WTC11 (cell line): ENCODE data around the gene NFIA. TPM values are rescaled to one million over a fixed set of nuclear protein-coding genes. Genes with fewer than 3 reads are reported as not detected.

Source experiments
- ATAC-seq: fragments of 200-7000 bp; cut with Tn5 transposase; 2 replicates; pipeline ENCODE4 v1.10.0; 2021; ENCODE audit warnings: mild to moderate bottlenecking, moderate library complexity
- CTCF ChIA-PET: fragments of 300-600 bp; sonication (Branson Sonifier 250); formaldehyde crosslinking; loops from one replicate; lab custom pipeline; 2021; ENCODE audit warnings: antibody characterized with exemption; lab: Charles Lee
- POLR2A ChIA-PET: fragments of 350-600 bp; sonication (Branson Sonifier 250); formaldehyde crosslinking; loops from one replicate; lab custom pipeline; 2021; ENCODE audit warnings: antibody characterized with exemption; lab: Charles Lee
- DNase-seq: peaks from one replicate; pipeline ENCODE4 v3.0.0; 2021; ENCODE audit warnings: low spot score
- H3K27ac Mint-ChIP-seq: 2 replicates; pipeline ENCODE4 v1.8.0; 2021; ENCODE audit warnings: mixed read lengths
- H3K27me3 Mint-ChIP-seq: 2 replicates; pipeline ENCODE4 v1.8.0; 2021; ENCODE audit warnings: low read depth, mild to moderate bottlenecking, moderate library complexity, mixed read lengths
- H3K36me3 Mint-ChIP-seq: 2 replicates; pipeline ENCODE4 v1.8.0; 2021; ENCODE audit warnings: mixed read lengths
- H3K4me1 Mint-ChIP-seq: 2 replicates; pipeline ENCODE4 v1.8.0; 2022; ENCODE audit warnings: mixed read lengths
- H3K4me3 Mint-ChIP-seq: 2 replicates; pipeline ENCODE4 v1.8.0; 2021; ENCODE audit warnings: mild to moderate bottlenecking, moderate library complexity, mixed read lengths
- H3K9me3 Mint-ChIP-seq: 2 replicates; pipeline ENCODE4 v1.8.0; 2021; ENCODE audit warnings: mixed read lengths
- CBFB ChIP-seq: sonication (generic); formaldehyde crosslinking; IDR thresholded peaks from 2 replicates; pipeline ENCODE4 v1.8.1; 2022; ENCODE audit warnings: mild to moderate bottlenecking, low read depth, missing genetic modification reagents
- ESRRA ChIP-seq: sonication (generic); formaldehyde crosslinking; IDR thresholded peaks from 2 replicates; pipeline ENCODE4 v1.8.1; 2022; ENCODE audit warnings: mild to moderate bottlenecking, missing genetic modification reagents, borderline replicate concordance
- ETV6 ChIP-seq: sonication (generic); formaldehyde crosslinking; IDR thresholded peaks from 2 replicates; pipeline ENCODE4 v1.8.1; 2022; ENCODE audit warnings: mild to moderate bottlenecking, missing genetic modification reagents
- GRHL2 ChIP-seq: fragments of 250-450 bp; sonication (Bioruptor Pico); IDR thresholded peaks from 2 replicates; pipeline ENCODE4 v1.8.0; 2022; ENCODE audit warnings: mild to moderate bottlenecking, moderate library complexity; ENCODE audit not compliant: insufficient replicate concordance, severe bottlenecking
- NFYB ChIP-seq: sonication (generic); formaldehyde crosslinking; conservative IDR thresholded peaks from 2 replicates; pipeline ENCODE4 v1.8.0; 2022; ENCODE audit warnings: low read depth, missing genetic modification reagents
- NR1H2 ChIP-seq: sonication (generic); formaldehyde crosslinking; IDR thresholded peaks from 2 replicates; pipeline ENCODE4 v1.9.0; 2021; ENCODE audit warnings: mild to moderate bottlenecking, moderate library complexity, missing genetic modification reagents
- NR3C1 ChIP-seq: sonication (generic); formaldehyde crosslinking; conservative IDR thresholded peaks from 2 replicates; pipeline ENCODE4 v1.8.1; 2023; ENCODE audit warnings: low read depth, mild to moderate bottlenecking, missing genetic modification reagents
- PRRX2 ChIP-seq: fragments of 250-450 bp; sonication (Bioruptor Pico); IDR thresholded peaks from 2 replicates; pipeline ENCODE4 v1.8.0; 2021; ENCODE audit warnings: mild to moderate bottlenecking
- TEAD1 ChIP-seq: sonication (generic); formaldehyde crosslinking; IDR thresholded peaks from 2 replicates; pipeline ENCODE4 v1.8.0; 2022; ENCODE audit warnings: mild to moderate bottlenecking, missing genetic modification reagents
- ZBTB21 ChIP-seq: sonication (generic); formaldehyde crosslinking; IDR thresholded peaks from 2 replicates; pipeline ENCODE4 v1.8.1; 2023; ENCODE audit warnings: mild to moderate bottlenecking, missing genetic modification reagents, borderline replicate concordance
- ZNF317 ChIP-seq: sonication (generic); formaldehyde crosslinking; IDR thresholded peaks from 2 replicates; pipeline ENCODE4 v1.8.1; 2023; ENCODE audit warnings: low read depth, mild to moderate bottlenecking, moderate library complexity, missing genetic modification reagents, borderline replicate concordance
- ZNF423 ChIP-seq: fragments of 250-450 bp; sonication (Bioruptor Pico); IDR thresholded peaks from 2 replicates; pipeline ENCODE4 v2.1.2; 2022; ENCODE audit warnings: mild to moderate bottlenecking, moderate library complexity
- total RNA-seq: library from RNA; stranded (reverse); gene quantifications from 3 replicates; pipeline ENCODE4 v1.2.3, GENCODE V29; 2021
- TF ChIP-seq, protein P1 (sequence below): sonication (generic); formaldehyde crosslinking; IDR thresholded peaks from 2 replicates; pipeline ENCODE4 v1.8.1; 2022; ENCODE audit warnings: mild to moderate bottlenecking, missing genetic modification reagents, moderate library complexity, borderline replicate concordance
- TF ChIP-seq, protein P2 (sequence below): sonication (generic); formaldehyde crosslinking; IDR thresholded peaks from 2 replicates; pipeline ENCODE4 v1.8.1; 2022; ENCODE audit warnings: missing genetic modification reagents, borderline replicate concordance
- TF ChIP-seq, protein P3 (sequence below): sonication (generic); formaldehyde crosslinking; IDR thresholded peaks from 2 replicates; pipeline ENCODE4 v1.8.1; 2023; ENCODE audit warnings: mild to moderate bottlenecking, missing genetic modification reagents, borderline replicate concordance
- TF ChIP-seq, protein P4 (sequence below): sonication (generic); formaldehyde crosslinking; IDR thresholded peaks from 2 replicates; pipeline ENCODE4 v1.8.0; 2022; ENCODE audit warnings: mild to moderate bottlenecking, missing genetic modification reagents
- TF ChIP-seq, protein P5 (sequence below): fragments of 200-600 bp; IDR thresholded peaks from 2 replicates; pipeline ENCODE4 v1.8.0; 2022; ENCODE audit warnings: antibody characterized with exemption
- TF ChIP-seq, protein P6 (sequence below): sonication (generic); formaldehyde crosslinking; conservative IDR thresholded peaks from 2 replicates; pipeline ENCODE4 v1.8.1; 2022; ENCODE audit warnings: mild to moderate bottlenecking, missing genetic modification reagents
- TF ChIP-seq, protein P7 (sequence below): sonication (generic); formaldehyde crosslinking; IDR thresholded peaks from 2 replicates; pipeline ENCODE4 v1.8.1; 2022; ENCODE audit warnings: low read depth, mild to moderate bottlenecking, moderate library complexity, missing genetic modification reagents, borderline replicate concordance
- TF ChIP-seq, protein P8 (sequence below): sonication (generic); formaldehyde crosslinking; IDR thresholded peaks from 2 replicates; pipeline ENCODE4 v1.8.0; 2023; ENCODE audit warnings: missing genetic modification reagents
- TF ChIP-seq, protein P9 (sequence below): sonication (generic); formaldehyde crosslinking; IDR thresholded peaks from 2 replicates; pipeline ENCODE4 v1.8.1; 2022; ENCODE audit warnings: mild to moderate bottlenecking, moderate library complexity, missing genetic modification reagents

NFIA gene
- total RNA-seq, 1 experiment from 2014 or later = 16.7 TPM

DNA sequence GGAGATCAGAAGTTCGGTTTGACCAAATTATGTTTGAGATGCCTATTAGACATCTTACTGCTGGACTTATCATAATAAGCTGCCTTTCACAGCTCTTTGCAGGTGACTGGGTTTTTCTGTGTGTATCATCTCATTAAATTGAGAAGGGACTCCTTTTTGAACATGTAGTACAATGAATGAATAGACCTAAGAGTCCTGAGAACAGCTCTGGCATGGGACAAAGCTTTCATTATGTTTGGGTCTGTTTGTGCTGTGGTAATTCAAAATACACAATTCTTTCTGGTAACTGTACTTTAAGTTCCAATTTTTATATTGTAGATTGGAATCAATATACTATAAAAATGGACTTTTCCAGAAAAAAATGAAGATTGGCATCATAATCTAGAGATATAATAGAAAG, 330.2 kb downstream of the NFIA start:
- no peak for DNase-seq
- ATAC-seq = no peak
- no peaks in the 10 kb centered on the region for H3K27me3 Mint-ChIP-seq
- CTCF ChIA-PET = interaction anchor here (1.0 kb wide), 1 partner anchor 75 kb away, joined by 3 read pairs; no protein-coding TSS in a partner anchor
- no peaks in the 10 kb centered on the region for H3K4me1 Mint-ChIP-seq
- no peaks in the 10 kb centered on the region for H3K9me3 Mint-ChIP-seq
- H3K27ac Mint-ChIP-seq = no peak overlapping the region
- POLR2A ChIA-PET = interaction anchor here (0.5 kb wide), 1 partner anchor 11 kb away, joined by 4 read pairs; no protein-coding TSS in a partner anchor
- TF ChIP-seq, protein P1, sequence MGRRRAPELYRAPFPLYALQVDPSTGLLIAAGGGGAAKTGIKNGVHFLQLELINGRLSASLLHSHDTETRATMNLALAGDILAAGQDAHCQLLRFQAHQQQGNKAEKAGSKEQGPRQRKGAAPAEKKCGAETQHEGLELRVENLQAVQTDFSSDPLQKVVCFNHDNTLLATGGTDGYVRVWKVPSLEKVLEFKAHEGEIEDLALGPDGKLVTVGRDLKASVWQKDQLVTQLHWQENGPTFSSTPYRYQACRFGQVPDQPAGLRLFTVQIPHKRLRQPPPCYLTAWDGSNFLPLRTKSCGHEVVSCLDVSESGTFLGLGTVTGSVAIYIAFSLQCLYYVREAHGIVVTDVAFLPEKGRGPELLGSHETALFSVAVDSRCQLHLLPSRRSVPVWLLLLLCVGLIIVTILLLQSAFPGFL = no peak
- TF ChIP-seq CBFB (CRISPR knock-in tag) (no peak), ZNF317 (no peak), ZNF423 (no peak), NFYB (no peak), ZBTB21 (CRISPR knock-in tag) (no peak), TEAD1 (no peak)
- TF ChIP-seq, protein P2, sequence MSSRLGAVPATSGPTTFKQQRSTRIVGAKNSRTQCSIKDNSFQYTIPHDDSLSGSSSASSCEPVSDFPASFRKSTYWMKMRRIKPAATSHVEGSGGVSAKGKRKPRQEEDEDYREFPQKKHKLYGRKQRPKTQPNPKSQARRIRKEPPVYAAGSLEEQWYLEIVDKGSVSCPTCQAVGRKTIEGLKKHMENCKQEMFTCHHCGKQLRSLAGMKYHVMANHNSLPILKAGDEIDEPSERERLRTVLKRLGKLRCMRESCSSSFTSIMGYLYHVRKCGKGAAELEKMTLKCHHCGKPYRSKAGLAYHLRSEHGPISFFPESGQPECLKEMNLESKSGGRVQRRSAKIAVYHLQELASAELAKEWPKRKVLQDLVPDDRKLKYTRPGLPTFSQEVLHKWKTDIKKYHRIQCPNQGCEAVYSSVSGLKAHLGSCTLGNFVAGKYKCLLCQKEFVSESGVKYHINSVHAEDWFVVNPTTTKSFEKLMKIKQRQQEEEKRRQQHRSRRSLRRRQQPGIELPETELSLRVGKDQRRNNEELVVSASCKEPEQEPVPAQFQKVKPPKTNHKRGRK (CRISPR knock-in tag) = no peak
- TF ChIP-seq, protein P3, sequence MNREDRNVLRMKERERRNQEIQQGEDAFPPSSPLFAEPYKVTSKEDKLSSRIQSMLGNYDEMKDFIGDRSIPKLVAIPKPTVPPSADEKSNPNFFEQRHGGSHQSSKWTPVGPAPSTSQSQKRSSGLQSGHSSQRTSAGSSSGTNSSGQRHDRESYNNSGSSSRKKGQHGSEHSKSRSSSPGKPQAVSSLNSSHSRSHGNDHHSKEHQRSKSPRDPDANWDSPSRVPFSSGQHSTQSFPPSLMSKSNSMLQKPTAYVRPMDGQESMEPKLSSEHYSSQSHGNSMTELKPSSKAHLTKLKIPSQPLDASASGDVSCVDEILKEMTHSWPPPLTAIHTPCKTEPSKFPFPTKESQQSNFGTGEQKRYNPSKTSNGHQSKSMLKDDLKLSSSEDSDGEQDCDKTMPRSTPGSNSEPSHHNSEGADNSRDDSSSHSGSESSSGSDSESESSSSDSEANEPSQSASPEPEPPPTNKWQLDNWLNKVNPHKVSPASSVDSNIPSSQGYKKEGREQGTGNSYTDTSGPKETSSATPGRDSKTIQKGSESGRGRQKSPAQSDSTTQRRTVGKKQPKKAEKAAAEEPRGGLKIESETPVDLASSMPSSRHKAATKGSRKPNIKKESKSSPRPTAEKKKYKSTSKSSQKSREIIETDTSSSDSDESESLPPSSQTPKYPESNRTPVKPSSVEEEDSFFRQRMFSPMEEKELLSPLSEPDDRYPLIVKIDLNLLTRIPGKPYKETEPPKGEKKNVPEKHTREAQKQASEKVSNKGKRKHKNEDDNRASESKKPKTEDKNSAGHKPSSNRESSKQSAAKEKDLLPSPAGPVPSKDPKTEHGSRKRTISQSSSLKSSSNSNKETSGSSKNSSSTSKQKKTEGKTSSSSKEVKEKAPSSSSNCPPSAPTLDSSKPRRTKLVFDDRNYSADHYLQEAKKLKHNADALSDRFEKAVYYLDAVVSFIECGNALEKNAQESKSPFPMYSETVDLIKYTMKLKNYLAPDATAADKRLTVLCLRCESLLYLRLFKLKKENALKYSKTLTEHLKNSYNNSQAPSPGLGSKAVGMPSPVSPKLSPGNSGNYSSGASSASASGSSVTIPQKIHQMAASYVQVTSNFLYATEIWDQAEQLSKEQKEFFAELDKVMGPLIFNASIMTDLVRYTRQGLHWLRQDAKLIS (CRISPR knock-in tag) = no peak
- TF ChIP-seq, protein P4, sequence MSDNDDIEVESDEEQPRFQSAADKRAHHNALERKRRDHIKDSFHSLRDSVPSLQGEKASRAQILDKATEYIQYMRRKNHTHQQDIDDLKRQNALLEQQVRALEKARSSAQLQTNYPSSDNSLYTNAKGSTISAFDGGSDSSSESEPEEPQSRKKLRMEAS (CRISPR knock-in tag) = no peak
- TF ChIP-seq, protein P5, sequence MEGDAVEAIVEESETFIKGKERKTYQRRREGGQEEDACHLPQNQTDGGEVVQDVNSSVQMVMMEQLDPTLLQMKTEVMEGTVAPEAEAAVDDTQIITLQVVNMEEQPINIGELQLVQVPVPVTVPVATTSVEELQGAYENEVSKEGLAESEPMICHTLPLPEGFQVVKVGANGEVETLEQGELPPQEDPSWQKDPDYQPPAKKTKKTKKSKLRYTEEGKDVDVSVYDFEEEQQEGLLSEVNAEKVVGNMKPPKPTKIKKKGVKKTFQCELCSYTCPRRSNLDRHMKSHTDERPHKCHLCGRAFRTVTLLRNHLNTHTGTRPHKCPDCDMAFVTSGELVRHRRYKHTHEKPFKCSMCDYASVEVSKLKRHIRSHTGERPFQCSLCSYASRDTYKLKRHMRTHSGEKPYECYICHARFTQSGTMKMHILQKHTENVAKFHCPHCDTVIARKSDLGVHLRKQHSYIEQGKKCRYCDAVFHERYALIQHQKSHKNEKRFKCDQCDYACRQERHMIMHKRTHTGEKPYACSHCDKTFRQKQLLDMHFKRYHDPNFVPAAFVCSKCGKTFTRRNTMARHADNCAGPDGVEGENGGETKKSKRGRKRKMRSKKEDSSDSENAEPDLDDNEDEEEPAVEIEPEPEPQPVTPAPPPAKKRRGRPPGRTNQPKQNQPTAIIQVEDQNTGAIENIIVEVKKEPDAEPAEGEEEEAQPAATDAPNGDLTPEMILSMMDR = no peak
- no peaks in the 10 kb centered on the region for H3K36me3 Mint-ChIP-seq
- no peak overlapping the region for H3K4me3 Mint-ChIP-seq

DNA sequence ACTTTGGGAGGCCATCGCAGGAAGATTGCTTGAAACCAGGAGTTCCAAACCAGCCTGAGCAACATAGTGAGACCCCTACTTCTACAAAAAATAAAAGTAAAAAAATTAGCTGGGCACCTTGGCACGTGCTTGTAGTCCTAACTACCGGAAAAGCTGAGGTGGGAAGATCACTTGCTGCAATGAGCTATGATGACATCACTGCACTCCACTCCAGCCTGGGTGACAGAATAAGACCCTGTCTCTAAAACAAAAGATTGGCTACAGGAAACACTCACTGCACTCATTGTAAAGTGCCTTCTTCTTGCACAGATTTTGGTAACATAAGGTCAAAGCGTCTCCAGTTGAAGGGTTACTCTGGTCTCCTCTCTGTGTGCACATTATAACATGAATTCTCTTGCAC, 336.8 kb downstream of the NFIA start:
- CTCF ChIA-PET = interaction anchor here (0.6 kb wide), 1 partner anchor 432 kb away, joined by 6 read pairs; no protein-coding TSS in a partner anchor
- no peaks in the 10 kb centered on the region for H3K36me3 Mint-ChIP-seq
- DNase-seq = no peak
- no peak overlapping the region for H3K4me3 Mint-ChIP-seq
- H3K4me1 Mint-ChIP-seq = peaks cover 23% of the 10 kb centered on the region
- no peak for ATAC-seq
- no peak overlapping the region for H3K27ac Mint-ChIP-seq
- no peaks in the 10 kb centered on the region for H3K9me3 Mint-ChIP-seq
- POLR2A ChIA-PET = no interaction called here
- no peaks in the 10 kb centered on the region for H3K27me3 Mint-ChIP-seq
- TF ChIP-seq NR1H2 (CRISPR knock-in tag) (no peak), GRHL2 (CRISPR knock-in tag) (no peak), PRRX2 (CRISPR knock-in tag) (no peak), ESRRA (CRISPR knock-in tag) (no peak), NR3C1 (CRISPR knock-in tag) (no peak), ETV6 (no peak)
- TF ChIP-seq, protein P5 = no peak
- TF ChIP-seq, protein P6, sequence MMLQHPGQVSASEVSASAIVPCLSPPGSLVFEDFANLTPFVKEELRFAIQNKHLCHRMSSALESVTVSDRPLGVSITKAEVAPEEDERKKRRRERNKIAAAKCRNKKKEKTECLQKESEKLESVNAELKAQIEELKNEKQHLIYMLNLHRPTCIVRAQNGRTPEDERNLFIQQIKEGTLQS (CRISPR knock-in tag) = no peak
- TF ChIP-seq, protein P7, sequence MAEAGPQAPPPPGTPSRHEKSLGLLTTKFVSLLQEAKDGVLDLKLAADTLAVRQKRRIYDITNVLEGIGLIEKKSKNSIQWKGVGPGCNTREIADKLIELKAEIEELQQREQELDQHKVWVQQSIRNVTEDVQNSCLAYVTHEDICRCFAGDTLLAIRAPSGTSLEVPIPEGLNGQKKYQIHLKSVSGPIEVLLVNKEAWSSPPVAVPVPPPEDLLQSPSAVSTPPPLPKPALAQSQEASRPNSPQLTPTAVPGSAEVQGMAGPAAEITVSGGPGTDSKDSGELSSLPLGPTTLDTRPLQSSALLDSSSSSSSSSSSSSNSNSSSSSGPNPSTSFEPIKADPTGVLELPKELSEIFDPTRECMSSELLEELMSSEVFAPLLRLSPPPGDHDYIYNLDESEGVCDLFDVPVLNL (CRISPR knock-in tag) = no peak
- TF ChIP-seq, protein P8, sequence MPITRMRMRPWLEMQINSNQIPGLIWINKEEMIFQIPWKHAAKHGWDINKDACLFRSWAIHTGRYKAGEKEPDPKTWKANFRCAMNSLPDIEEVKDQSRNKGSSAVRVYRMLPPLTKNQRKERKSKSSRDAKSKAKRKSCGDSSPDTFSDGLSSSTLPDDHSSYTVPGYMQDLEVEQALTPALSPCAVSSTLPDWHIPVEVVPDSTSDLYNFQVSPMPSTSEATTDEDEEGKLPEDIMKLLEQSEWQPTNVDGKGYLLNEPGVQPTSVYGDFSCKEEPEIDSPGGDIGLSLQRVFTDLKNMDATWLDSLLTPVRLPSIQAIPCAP = no peak
- TF ChIP-seq, protein P9, sequence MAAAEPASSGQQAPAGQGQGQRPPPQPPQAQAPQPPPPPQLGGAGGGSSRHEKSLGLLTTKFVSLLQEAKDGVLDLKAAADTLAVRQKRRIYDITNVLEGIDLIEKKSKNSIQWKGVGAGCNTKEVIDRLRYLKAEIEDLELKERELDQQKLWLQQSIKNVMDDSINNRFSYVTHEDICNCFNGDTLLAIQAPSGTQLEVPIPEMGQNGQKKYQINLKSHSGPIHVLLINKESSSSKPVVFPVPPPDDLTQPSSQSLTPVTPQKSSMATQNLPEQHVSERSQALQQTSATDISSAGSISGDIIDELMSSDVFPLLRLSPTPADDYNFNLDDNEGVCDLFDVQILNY (CRISPR knock-in tag) = no peak
